Stimulated activated CD4-positive, alpha-beta T cell treated with anti-CD3 and anti-CD28 coated beads, Interleukin-1b, Interleukin-23, amount 100 ng/mL, for 48 hours (primary cell): ENCODE results near the gene PMS1.
A peak's percentile ranks its signal among the peaks of the same experiment; 100 is the strongest.
"Not testable (repeated sequence)": the region's sequence is repeated elsewhere in the genome, so short reads cannot be mapped to it uniquely, and the experiment has no call there.

ENCODE experiments used
- DNase-seq: peaks from one replicate; pipeline ENCODE4 v3.0.0-alpha.2; 2020

Gene PMS1

GRCh38 chr2:189818249-189819038 lies 34.2 kb downstream of the PMS1 start:
- peak; percentile 3 for DNase-seq

DNA sequence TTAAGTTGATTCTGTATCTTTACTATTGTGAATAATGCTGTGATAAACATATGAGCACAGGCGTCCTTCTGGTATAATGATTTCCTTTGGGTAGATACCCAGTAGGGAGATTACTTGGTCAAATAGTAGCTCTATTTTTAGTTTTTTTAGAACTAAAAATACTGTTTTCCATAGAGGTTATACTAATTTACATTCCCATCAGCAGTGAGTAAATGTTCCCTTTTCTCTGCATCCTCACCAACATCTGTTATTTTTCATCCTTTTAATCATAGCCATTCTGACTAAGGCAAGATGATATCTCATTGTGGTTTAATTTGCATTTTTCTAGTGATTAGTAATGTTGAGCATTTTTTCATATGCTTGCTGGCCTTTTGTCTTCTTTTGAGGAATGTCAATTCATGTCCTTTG lies 35.1 kb downstream of the PMS1 start:
- DNase-seq = no peak

GRCh38 chr2:189821953-189822748 lies 37.9 kb downstream of the PMS1 start:
- no peak for DNase-seq

- DNase-seq = no peak
These were observed 40.6 kb downstream of the PMS1 start for GRCh38 chr2:189824694-189825396.

DNA sequence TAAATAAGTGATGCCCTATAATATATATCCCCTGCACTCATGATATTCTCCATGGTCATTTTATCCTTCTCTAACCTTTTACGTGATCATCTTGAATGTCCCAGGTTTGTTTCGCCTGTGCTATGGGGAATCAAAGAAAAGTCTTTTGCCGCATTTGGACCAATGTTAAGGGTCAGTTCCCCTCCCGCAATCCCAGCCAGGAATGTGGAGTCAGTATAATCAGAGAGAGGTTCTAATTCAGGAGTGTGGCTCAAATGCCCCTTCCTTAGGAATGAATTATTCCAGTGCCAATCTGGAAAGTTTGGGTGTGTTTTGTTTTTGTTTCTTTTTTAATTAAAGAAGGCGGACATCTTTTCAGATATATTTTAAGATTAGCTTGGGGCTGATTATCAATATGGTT lies 41.8 kb downstream of the PMS1 start:
- DNase-seq = no peak

- DNase-seq = no peak
These were observed 45.0 kb downstream of the PMS1 start for GRCh38 chr2:189829102-189829833.

GRCh38 chr2:189830510-189830909 lies 46.3 kb downstream of the PMS1 start:
- no peak for DNase-seq

- DNase-seq = no peak
These were observed 49.8 kb downstream of the PMS1 start for GRCh38 chr2:189834059-189834458.

GRCh38 chr2:189834642-189835041 lies 50.4 kb downstream of the PMS1 start:
- not testable (repeated sequence) for DNase-seq

GRCh38 chr2:189835855-189836558 lies 51.8 kb downstream of the PMS1 start:
- no peak for DNase-seq

DNA sequence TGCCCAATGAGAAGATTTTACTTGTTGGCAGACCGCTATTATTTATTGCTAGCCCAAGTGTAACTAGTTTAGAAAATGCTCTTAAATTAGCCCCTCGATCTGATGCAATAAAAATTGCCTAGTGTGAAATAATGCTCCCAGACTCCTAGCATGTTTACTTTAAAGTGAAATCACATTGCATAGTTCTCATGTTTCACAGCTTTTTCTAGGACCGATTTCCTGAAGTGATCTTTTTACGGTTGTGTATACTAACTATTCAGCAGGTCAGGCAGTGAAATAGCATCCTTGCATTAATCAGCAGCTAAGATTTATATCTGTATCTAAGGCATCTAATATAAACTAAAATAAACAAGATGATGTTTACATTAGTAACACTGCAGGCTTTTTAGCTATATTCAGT lies 52.4 kb downstream of the PMS1 start:
- DNase-seq = no peak

- DNase-seq = no peak
These were observed 53.1 kb downstream of the PMS1 start for GRCh38 chr2:189837326-189837725.

DNA sequence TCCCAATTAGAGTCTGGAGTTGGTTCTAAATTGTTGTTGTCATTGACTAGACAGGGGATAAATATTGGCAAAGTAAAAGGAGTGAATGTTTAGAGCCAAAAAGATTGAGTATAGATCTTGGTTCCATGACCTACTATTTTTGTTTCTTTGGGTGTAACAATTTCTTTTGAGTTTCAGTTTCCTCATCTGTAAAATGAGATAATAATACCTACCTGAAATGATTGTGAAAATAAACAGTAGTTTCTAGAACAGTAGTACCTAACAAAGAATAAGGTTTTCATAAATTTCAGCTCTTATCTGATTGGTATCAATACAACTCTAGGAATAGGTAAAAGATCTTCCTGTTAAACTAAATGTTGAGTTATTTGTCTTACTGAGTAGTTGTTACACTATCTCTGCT lies 56.8 kb downstream of the PMS1 start:
- no peak for DNase-seq

- no peak for DNase-seq
These were observed 64.0 kb downstream of the PMS1 start for GRCh38 chr2:189848276-189848675.

- no peak for DNase-seq
These were observed 65.3 kb downstream of the PMS1 start for GRCh38 chr2:189849550-189849949.

GRCh38 chr2:189851174-189851826 lies 67.0 kb downstream of the PMS1 start:
- DNase-seq = no peak

DNA sequence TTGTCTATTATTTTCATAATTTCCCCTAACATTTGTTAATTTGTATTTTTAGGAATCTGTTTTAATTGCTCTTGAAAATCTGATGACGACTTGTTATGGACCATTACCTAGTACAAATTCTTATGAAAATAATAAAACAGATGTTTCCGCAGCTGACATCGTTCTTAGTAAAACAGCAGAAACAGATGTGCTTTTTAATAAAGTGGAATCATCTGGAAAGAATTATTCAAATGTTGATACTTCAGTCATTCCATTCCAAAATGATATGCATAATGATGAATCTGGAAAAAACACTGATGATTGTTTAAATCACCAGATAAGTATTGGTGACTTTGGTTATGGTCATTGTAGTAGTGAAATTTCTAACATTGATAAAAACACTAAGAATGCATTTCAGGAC lies 69.9 kb downstream of the PMS1 start:
- DNase-seq = no peak

DNA sequence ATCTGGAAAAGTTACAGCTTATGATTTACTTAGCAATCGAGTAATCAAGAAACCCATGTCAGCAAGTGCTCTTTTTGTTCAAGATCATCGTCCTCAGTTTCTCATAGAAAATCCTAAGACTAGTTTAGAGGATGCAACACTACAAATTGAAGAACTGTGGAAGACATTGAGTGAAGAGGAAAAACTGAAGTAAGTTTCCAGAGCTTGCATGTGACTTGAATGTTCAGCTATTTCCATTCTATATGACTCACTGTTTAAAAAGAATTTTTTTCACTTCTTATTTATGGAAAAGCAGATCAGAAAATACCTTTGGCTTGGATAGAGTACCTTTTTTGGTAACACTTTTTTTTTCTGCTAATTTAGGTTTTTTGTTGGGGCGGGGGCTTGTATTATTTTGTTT lies 70.7 kb downstream of the PMS1 start:
- no peak for DNase-seq

DNA sequence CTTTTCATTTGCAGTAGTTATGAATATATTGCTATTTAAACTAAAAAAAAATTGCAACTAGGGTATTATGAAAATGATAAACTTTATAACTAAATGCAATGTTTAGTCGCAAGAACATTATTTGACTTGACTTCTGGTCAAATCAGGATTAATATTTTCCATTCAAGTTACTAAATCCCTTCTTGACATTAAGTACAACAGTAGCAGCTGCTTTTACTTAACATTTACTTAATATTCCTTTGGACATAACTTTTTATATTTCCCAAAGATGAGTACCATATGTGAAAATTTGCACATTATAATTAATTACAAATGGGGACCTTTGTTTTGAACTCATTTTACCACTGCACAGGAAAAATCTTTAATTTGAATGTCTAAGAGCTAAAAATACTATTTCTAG lies 74.0 kb downstream of the PMS1 start:
- DNase-seq = no peak

DNA sequence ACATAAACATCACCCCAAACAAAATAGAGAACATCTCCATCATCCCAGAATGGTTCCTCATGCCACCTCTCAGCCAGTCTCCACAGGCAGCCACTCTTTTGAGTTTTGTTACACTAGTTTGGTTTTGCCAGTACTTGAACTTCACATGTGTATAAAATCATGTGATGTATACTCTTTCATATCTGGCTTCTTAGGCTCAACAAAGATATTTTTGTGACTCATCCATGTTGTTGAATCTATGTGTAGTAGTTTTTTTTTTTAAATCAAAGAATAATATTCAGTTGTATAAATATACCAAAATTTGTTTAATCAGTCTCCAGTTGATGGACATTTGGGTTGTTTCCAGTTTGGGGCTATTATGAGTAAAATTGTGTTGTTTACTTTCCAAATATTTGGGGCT lies 75.9 kb downstream of the PMS1 start:
- DNase-seq = no peak

DNA sequence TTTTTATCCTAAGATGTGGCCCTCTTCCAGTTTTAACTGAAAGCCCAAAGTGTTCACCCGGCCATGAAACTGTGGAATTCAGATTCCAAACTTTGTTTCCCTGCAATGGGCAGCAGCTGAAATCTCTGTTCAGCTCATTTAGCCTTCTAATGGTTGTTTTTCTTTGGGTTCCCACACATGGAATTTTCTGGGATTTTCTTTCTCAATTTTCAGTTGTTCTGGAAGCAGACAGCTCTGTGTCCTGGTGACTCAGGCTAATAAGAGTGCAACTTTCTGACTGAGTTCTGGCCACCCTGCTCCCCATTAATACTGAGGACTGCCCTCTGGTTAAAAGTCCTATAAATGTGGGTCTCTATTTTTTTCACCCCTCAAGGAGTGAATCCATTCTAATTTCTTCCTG lies 78.5 kb downstream of the PMS1 start:
- DNase-seq = no peak

- no peak for DNase-seq
These were observed 81.6 kb downstream of the PMS1 start for GRCh38 chr2:189865826-189866225.
